HEK293 (cell line): ENCODE data around the gene OSBP.

Experiments
- CTCF ChIA-PET: fragments of 350-600 bp; formaldehyde crosslinking; extraction: SDS; loops from one replicate; lab custom pipeline; 2021; ENCODE audit warnings: antibody characterized with exemption; lab: Yijun Ruan, JAX
- POLR2A ChIA-PET: fragments of 300-600 bp; formaldehyde crosslinking; extraction: SDS; loops from one replicate; lab custom pipeline; 2020; ENCODE audit warnings: antibody characterized with exemption, inconsistent platforms; lab: Yijun Ruan, JAX
- H3K27ac ChIP-seq: fragments of 200-500 bp; sonication (Bioruptor generic); 2 replicates; pipeline ENCODE4 v1.5.1; 2014; ENCODE audit warnings: low read depth, low read length, control low read depth, inconsistent platforms; ENCODE audit errors: extremely low read depth
- H3K36me3 ChIP-seq, 2 experiments: fragments of 200-500 bp in 1 of 2; sonication (Bioruptor generic) in 1 of 2; 1 replicate in 1 of 2; 2 replicates in 1 of 2; pipeline ENCODE4 v1.5.1; 2014 to 2017; ENCODE audit warnings: inconsistent platforms in 2 of 2, low read length in 2 of 2; ENCODE audit not compliant: control insufficient read depth in 2 of 2, insufficient read depth in 1 of 2
- H3K4me1 ChIP-seq: fragments of 200-500 bp; sonication (Bioruptor generic); 2 replicates; pipeline ENCODE4 v1.5.1; 2014; ENCODE audit warnings: mild to moderate bottlenecking, low read length, inconsistent platforms; ENCODE audit not compliant: control insufficient read depth, insufficient read depth
- H3K4me3 ChIP-seq: 2 replicates; pipeline ENCODE4 v1.5.1; 2011; ENCODE audit warnings: low read depth, mild to moderate bottlenecking, control low read depth, low read length, moderate library complexity
- H3K9me3 ChIP-seq: fragments of 200-500 bp; sonication (Bioruptor generic); 2 replicates; pipeline ENCODE4 v1.5.1; 2014; ENCODE audit warnings: low read depth, low read length, inconsistent platforms; ENCODE audit not compliant: control insufficient read depth, insufficient read depth
- CTCF ChIP-seq: fragments of 450-650 bp; formaldehyde crosslinking; IDR thresholded peaks from 2 replicates; pipeline ENCODE4 v1.5.1; 2016; ENCODE audit warnings: missing biosample characterization, missing genetic modification characterization
- HIC1 ChIP-seq: fragments of 450-650 bp; formaldehyde crosslinking; IDR thresholded peaks from 2 replicates; pipeline ENCODE4 v1.5.1; 2016; ENCODE audit warnings: missing biosample characterization, missing genetic modification characterization
- KLF1 ChIP-seq: fragments of 450-650 bp; formaldehyde crosslinking; IDR thresholded peaks from 2 replicates; pipeline ENCODE4 v1.5.1; 2016; ENCODE audit warnings: missing biosample characterization, missing genetic modification characterization
- KLF7 ChIP-seq: fragments of 450-650 bp; formaldehyde crosslinking; IDR thresholded peaks from 2 replicates; pipeline ENCODE4 v1.5.1; 2016; ENCODE audit warnings: missing biosample characterization, missing genetic modification characterization, borderline replicate concordance
- KLF8 ChIP-seq: fragments of 450-650 bp; formaldehyde crosslinking; IDR thresholded peaks from 2 replicates; pipeline ENCODE4 v1.5.1; 2016; ENCODE audit warnings: missing biosample characterization, missing genetic modification characterization
- MZF1 ChIP-seq: fragments of 450-650 bp; formaldehyde crosslinking; IDR thresholded peaks from 2 replicates; pipeline ENCODE4 v1.5.1; 2017; ENCODE audit warnings: missing biosample characterization, missing genetic modification characterization, borderline replicate concordance
- REPIN1 ChIP-seq: fragments of 450-650 bp; formaldehyde crosslinking; IDR thresholded peaks from 2 replicates; pipeline ENCODE4 v1.5.1; 2017; ENCODE audit warnings: missing biosample characterization, missing genetic modification characterization, low read depth
- SETDB1 ChIP-seq: IDR thresholded peaks from one replicate; pipeline ENCODE4 v1.6.1; 2017; ENCODE audit warnings: mild to moderate bottlenecking, low read length, moderate library complexity, mixed read lengths; ENCODE audit not compliant: insufficient read length
- TCF7L2 ChIP-seq: IDR thresholded peaks from 2 replicates; pipeline ENCODE4 v1.6.1; 2011; ENCODE audit warnings: low read depth, mild to moderate bottlenecking, inconsistent platforms, low read length, moderate library complexity, borderline replicate concordance
- TRIM28 ChIP-seq: IDR thresholded peaks from 2 replicates; pipeline ENCODE4 v1.6.1; 2011; ENCODE audit warnings: low read length, control low read depth, borderline replicate concordance
- ZNF121 ChIP-seq: fragments of 450-650 bp; formaldehyde crosslinking; IDR thresholded peaks from 2 replicates; pipeline ENCODE4 v1.5.1; 2016; ENCODE audit warnings: missing biosample characterization, missing genetic modification characterization
- ZNF132 ChIP-seq: fragments of 450-650 bp; formaldehyde crosslinking; IDR thresholded peaks from 2 replicates; pipeline ENCODE4 v1.5.1; 2017; ENCODE audit warnings: missing biosample characterization, missing genetic modification characterization, borderline replicate concordance
- ZNF148 ChIP-seq: fragments of 450-650 bp; formaldehyde crosslinking; IDR thresholded peaks from 2 replicates; pipeline ENCODE4 v1.5.0; 2017; ENCODE audit warnings: missing biosample characterization, missing genetic modification characterization, borderline replicate concordance
- ZNF184 ChIP-seq: fragments of 450-650 bp; IDR thresholded peaks from 2 replicates; pipeline ENCODE4 v1.5.1; 2018; ENCODE audit warnings: missing biosample characterization, mild to moderate bottlenecking, missing genetic modification characterization
- ZNF2 ChIP-seq: fragments of 450-650 bp; formaldehyde crosslinking; IDR thresholded peaks from 2 replicates; pipeline ENCODE4 v1.5.1; 2016; ENCODE audit warnings: missing biosample characterization, missing genetic modification characterization
- ZNF324 ChIP-seq: fragments of 450-650 bp; formaldehyde crosslinking; IDR thresholded peaks from 2 replicates; pipeline ENCODE4 v1.5.1; 2016; ENCODE audit warnings: missing biosample characterization, missing genetic modification characterization
- ZNF335 ChIP-seq: fragments of 450-650 bp; formaldehyde crosslinking; conservative IDR thresholded peaks from 2 replicates; pipeline ENCODE4 v1.5.1; 2016; ENCODE audit warnings: missing biosample characterization, missing genetic modification characterization
- ZNF394 ChIP-seq: fragments of 450-650 bp; formaldehyde crosslinking; IDR thresholded peaks from 2 replicates; pipeline ENCODE4 v1.5.1; 2016; ENCODE audit warnings: missing biosample characterization, missing genetic modification characterization, mild to moderate bottlenecking, moderate library complexity, borderline replicate concordance
- ZNF398 ChIP-seq: fragments of 450-650 bp; formaldehyde crosslinking; IDR thresholded peaks from 2 replicates; pipeline ENCODE4 v1.5.1; 2017; ENCODE audit warnings: missing biosample characterization, missing genetic modification characterization
- ZNF510 ChIP-seq: fragments of 450-650 bp; formaldehyde crosslinking; IDR thresholded peaks from 2 replicates; pipeline ENCODE4 v1.5.1; 2018; ENCODE audit warnings: mild to moderate bottlenecking, missing genetic modification characterization, missing biosample characterization; ENCODE audit not compliant: insufficient replicate concordance
- ZNF549 ChIP-seq: fragments of 450-650 bp; IDR thresholded peaks from 2 replicates; pipeline ENCODE4 v1.5.1; 2018; ENCODE audit warnings: missing biosample characterization, missing genetic modification characterization, mild to moderate bottlenecking, inconsistent platforms, moderate library complexity
- ZNF596 ChIP-seq: fragments of 450-650 bp; IDR thresholded peaks from 2 replicates; pipeline ENCODE4 v1.5.0; 2018; ENCODE audit warnings: missing biosample characterization, mild to moderate bottlenecking, missing genetic modification characterization, moderate library complexity
- ZNF621 ChIP-seq: fragments of 450-650 bp; formaldehyde crosslinking; IDR thresholded peaks from 2 replicates; pipeline ENCODE4 v1.5.1; 2017; ENCODE audit warnings: missing biosample characterization, missing genetic modification characterization
- ZNF704 ChIP-seq: fragments of 450-650 bp; formaldehyde crosslinking; IDR thresholded peaks from 2 replicates; pipeline ENCODE4 v1.5.1; 2016; ENCODE audit warnings: missing biosample characterization, missing genetic modification characterization
- ZNF76 ChIP-seq: fragments of 450-650 bp; formaldehyde crosslinking; IDR thresholded peaks from 2 replicates; pipeline ENCODE4; 2016; ENCODE audit warnings: low read depth, missing biosample characterization, missing genetic modification characterization, borderline replicate concordance

The OSBP gene

GRCh38 chr11:59610289-59610688, 5.3 kb downstream of the OSBP start (continued):
- TF ChIP-seq HIC1 (tag by site-specific recombination) (no peak), ZNF76 (tag by site-specific recombination) (no peak), MZF1 (no peak), ZNF148 (no peak), TCF7L2 (no peak), ZNF398 (tag by site-specific recombination) (no peak), ZNF121 (tag by site-specific recombination) (no peak), ZNF596 (tag by site-specific recombination) (no peak), TRIM28 (no peak), ZNF549 (no peak), ZNF2 (no peak), KLF7 (no peak), SETDB1 (no peak), ZNF621 (tag by site-specific recombination) (no peak)
- TF ChIP-seq, all 188 proteins: peak for 0

GRCh38 chr11:59607703-59608454, 7.7 kb downstream of the OSBP start:
- TF ChIP-seq ZNF132 (tag by site-specific recombination) (no peak), KLF8 (tag by site-specific recombination) (no peak), ZNF184 (no peak)

GRCh38 chr11:59602432-59602831, 13.1 kb downstream of the OSBP start:
- no peaks in the 10 kb centered on the region for H3K4me1 ChIP-seq
- H3K27ac ChIP-seq: no peak overlapping the region
- H3K9me3 ChIP-seq: no peaks in the 10 kb centered on the region
- POLR2A ChIA-PET: no interaction called here
- CTCF ChIA-PET: no interaction called here
- H3K4me3 ChIP-seq: no peak overlapping the region
- peaks cover 31 to 98% of the 10 kb centered on the region in 2 experiments for H3K36me3 ChIP-seq
- TF ChIP-seq ZNF510 (tag by site-specific recombination): no peak
- TF ChIP-seq ZNF335 (tag by site-specific recombination): no peak
- TF ChIP-seq ZNF394 (tag by site-specific recombination): no peak
- no peak for TF ChIP-seq ZNF704
- TF ChIP-seq CTCF (tag by site-specific recombination): no peak
- no peak for TF ChIP-seq REPIN1 (tag by site-specific recombination)
- no peak for TF ChIP-seq ZNF324 (tag by site-specific recombination)
- TF ChIP-seq KLF1 (tag by site-specific recombination): no peak

More at GRCh38 chr11:59607703-59608454, 7.7 kb downstream of the OSBP start:
- H3K9me3 ChIP-seq: no peaks in the 10 kb centered on the region
- no peak overlapping the region for H3K4me3 ChIP-seq
- ChIA-PET POLR2A (no interaction called here), CTCF (interaction anchor here (0.6 kb wide), 1 partner anchor 10 kb away, joined by 3 read pairs; no protein-coding TSS in a partner anchor)
- H3K36me3 ChIP-seq: peaks cover 27 to 83% of the 10 kb centered on the region in 2 experiments
- no peak overlapping the region for H3K27ac ChIP-seq
- no peaks in the 10 kb centered on the region for H3K4me1 ChIP-seq
